Ovary (tissue), 3 donors: ENCODE measurements around the gene ZMYND8.

ENCODE experiments used
- POLR2A ChIP-seq: fragments of 450-650 bp; IDR thresholded peaks from one replicate; pipeline ENCODE4 v1.6.1; 2017; ENCODE audit warnings: antibody characterized with exemption, mild to moderate bottlenecking, moderate library complexity
- TF ChIP-seq, protein P1 (sequence below), 3 donors: fragments of 450-650 bp in 2 of 3; fragments of 200-600 bp in 1 of 3; IDR thresholded peaks; one replicate each; pipeline versions ENCODE4 v1.5.1 to v1.8.0; 2016 to 2022; ENCODE audit warnings: antibody characterized with exemption in 3 of 3, mild to moderate bottlenecking in 1 of 3
- donor health status: DM: no; HTN: no; CAD: no.

DNA sequence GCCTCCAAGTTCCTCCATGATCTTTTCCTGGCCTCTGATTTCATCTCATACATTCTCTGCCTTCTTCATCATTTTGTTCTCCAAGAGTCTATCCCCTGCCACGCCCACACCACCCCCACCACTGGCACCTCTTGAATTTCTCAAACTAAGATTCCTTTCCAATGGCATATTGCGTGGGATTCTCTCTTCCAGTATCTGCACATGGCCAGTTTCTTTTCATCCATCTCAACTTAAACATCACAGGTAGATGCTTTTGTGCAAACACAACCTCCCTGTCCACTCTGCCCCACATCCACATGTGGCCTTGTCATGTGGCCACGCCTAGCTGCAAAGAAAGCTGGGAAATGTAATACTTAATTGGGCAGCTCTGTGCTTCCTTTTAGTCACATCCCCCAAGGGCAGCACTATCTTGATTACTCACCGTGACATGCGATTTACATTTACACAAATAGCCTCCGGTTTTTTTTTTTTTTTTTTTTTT is 33.4 kb upstream of the ZMYND8 start:
- TF ChIP-seq, protein P1, sequence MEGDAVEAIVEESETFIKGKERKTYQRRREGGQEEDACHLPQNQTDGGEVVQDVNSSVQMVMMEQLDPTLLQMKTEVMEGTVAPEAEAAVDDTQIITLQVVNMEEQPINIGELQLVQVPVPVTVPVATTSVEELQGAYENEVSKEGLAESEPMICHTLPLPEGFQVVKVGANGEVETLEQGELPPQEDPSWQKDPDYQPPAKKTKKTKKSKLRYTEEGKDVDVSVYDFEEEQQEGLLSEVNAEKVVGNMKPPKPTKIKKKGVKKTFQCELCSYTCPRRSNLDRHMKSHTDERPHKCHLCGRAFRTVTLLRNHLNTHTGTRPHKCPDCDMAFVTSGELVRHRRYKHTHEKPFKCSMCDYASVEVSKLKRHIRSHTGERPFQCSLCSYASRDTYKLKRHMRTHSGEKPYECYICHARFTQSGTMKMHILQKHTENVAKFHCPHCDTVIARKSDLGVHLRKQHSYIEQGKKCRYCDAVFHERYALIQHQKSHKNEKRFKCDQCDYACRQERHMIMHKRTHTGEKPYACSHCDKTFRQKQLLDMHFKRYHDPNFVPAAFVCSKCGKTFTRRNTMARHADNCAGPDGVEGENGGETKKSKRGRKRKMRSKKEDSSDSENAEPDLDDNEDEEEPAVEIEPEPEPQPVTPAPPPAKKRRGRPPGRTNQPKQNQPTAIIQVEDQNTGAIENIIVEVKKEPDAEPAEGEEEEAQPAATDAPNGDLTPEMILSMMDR (IDR thresholded peaks at IDR 0.05) = no peak
- no peak for TF ChIP-seq POLR2A
